ENCODE measurements around the gene SLC15A4. TPM values are rescaled to one million over a fixed set of nuclear protein-coding genes. Genes with fewer than 3 reads are reported as not detected.

Gene SLC15A4
- total RNA-seq: 28.8 and 41.5 TPM in 2 replicates

GRCh38 chr12:128823916-128824839, at the start of gene SLC15A4:
Gene SLC15A4 (minus strand): TSS chr12:128823958. CDS start chr12:128823943, 15 bp downstream.

GRCh38 chr12:128852885-128853599, 29.3 kb upstream of the SLC15A4 start, which contains the start of gene GLT1D1:
Gene GLT1D1 (plus strand): TSS chr12:128853478. CDS start chr12:128853582, 104 bp downstream.

Other genes starting within 250 kb of the SLC15A4 start
- gene GLT1D1, start 29.5 kb upstream of the SLC15A4 start, total RNA-seq: not detected in 2 replicates